Measurements from ENCODE around the gene STK10. TPM values are rescaled to one million over a fixed set of nuclear protein-coding genes. Genes with fewer than 3 reads are reported as not detected.

The STK10 gene
- total and polyA plus RNA-seq, 9 of the 15 experiments (the other 6 are each of a cell fraction or from before 2014, with no cell fraction given), result 0.30 to 6.7 (median 2.4) TPM

DNA sequence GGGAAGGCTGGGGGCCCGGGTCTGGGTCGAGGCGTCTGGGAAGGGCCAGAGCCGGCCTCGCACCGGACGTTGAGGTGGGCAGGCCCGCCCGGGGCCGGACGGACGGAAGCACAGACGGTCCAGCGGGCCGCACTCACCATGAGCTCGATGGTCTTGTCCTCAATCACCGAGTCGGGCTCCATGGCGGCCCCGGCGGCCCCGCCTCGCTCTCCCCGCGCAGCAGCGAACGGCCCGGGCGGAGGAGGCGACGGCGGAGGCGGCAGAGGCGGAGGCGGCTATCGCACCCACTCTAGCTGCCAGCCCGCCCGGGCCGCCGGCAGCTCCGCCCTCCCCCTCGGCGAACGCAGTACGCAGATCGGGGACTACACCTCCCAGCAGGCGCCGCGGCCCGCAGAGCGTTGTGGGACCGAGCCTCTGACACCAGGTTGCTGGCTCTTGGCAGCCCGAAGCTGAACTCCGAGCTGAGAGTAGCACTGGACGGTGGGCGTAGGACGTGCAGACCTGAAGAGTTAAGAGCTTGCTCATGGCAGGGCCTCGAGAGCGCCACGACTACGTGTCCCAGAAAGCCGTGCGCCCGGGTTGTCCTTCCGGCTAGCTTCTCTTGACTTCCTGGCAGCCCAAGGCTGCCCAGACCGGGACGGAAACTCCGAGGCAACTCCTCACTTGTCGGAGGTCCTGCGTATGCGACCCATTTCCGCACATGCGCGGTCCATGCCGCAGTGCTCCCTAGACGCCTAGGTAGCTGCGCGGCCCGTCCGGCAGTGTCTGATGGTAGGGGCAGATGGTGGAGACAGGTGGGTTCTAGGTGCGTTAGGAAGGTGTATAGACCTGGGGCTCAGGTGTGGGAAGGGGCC lies 181.5 kb downstream of the STK10 start, which contains the start of gene FBXW11 (continued):
- TF ChIP-seq KDM5B (IDR thresholded peaks at IDR 0.05; ENCODE audit: insufficient replicate concordance, low read depth, low read length) (peak; percentile 97), NCOA2 (IDR thresholded peaks at IDR 0.05; ENCODE audit: partially characterized antibody in 2 of 2) (no peak), SRF (CRISPR knock-in tag; IDR thresholded peaks at IDR 0.05) (0 out of 4 replicates have a peak, but pooled peaks of 1 of the 2 experiments have one; percentile 40), PHB (CRISPR knock-in tag; IDR thresholded peaks at IDR 0.05) (no peak), POLR2AphosphoS5 (IDR thresholded peaks at IDR 0.05; ENCODE audit: control insufficient read depth, insufficient read depth, low read depth, low read length) (peak; percentile 74)
- TF ChIP-seq, protein P1, sequence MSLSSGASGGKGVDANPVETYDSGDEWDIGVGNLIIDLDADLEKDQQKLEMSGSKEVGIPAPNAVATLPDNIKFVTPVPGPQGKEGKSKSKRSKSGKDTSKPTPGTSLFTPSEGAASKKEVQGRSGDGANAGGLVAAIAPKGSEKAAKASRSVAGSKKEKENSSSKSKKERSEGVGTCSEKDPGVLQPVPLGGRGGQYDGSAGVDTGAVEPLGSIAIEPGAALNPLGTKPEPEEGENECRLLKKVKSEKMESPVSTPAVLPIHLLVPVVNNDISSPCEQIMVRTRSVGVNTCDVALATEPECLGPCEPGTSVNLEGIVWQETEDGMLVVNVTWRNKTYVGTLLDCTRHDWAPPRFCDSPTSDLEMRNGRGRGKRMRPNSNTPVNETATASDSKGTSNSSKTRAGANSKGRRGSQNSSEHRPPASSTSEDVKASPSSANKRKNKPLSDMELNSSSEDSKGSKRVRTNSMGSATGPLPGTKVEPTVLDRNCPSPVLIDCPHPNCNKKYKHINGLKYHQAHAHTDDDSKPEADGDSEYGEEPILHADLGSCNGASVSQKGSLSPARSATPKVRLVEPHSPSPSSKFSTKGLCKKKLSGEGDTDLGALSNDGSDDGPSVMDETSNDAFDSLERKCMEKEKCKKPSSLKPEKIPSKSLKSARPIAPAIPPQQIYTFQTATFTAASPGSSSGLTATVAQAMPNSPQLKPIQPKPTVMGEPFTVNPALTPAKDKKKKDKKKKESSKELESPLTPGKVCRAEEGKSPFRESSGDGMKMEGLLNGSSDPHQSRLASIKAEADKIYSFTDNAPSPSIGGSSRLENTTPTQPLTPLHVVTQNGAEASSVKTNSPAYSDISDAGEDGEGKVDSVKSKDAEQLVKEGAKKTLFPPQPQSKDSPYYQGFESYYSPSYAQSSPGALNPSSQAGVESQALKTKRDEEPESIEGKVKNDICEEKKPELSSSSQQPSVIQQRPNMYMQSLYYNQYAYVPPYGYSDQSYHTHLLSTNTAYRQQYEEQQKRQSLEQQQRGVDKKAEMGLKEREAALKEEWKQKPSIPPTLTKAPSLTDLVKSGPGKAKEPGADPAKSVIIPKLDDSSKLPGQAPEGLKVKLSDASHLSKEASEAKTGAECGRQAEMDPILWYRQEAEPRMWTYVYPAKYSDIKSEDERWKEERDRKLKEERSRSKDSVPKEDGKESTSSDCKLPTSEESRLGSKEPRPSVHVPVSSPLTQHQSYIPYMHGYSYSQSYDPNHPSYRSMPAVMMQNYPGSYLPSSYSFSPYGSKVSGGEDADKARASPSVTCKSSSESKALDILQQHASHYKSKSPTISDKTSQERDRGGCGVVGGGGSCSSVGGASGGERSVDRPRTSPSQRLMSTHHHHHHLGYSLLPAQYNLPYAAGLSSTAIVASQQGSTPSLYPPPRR (CRISPR knock-in tag; IDR thresholded peaks at IDR 0.05; ENCODE audit: borderline replicate concordance), result no peak
- TF ChIP-seq, protein P2, sequence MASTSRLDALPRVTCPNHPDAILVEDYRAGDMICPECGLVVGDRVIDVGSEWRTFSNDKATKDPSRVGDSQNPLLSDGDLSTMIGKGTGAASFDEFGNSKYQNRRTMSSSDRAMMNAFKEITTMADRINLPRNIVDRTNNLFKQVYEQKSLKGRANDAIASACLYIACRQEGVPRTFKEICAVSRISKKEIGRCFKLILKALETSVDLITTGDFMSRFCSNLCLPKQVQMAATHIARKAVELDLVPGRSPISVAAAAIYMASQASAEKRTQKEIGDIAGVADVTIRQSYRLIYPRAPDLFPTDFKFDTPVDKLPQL (IDR thresholded peaks at IDR 0.05; ENCODE audit: extremely low read depth, insufficient read length), result no peak
- TF ChIP-seq, protein P3, sequence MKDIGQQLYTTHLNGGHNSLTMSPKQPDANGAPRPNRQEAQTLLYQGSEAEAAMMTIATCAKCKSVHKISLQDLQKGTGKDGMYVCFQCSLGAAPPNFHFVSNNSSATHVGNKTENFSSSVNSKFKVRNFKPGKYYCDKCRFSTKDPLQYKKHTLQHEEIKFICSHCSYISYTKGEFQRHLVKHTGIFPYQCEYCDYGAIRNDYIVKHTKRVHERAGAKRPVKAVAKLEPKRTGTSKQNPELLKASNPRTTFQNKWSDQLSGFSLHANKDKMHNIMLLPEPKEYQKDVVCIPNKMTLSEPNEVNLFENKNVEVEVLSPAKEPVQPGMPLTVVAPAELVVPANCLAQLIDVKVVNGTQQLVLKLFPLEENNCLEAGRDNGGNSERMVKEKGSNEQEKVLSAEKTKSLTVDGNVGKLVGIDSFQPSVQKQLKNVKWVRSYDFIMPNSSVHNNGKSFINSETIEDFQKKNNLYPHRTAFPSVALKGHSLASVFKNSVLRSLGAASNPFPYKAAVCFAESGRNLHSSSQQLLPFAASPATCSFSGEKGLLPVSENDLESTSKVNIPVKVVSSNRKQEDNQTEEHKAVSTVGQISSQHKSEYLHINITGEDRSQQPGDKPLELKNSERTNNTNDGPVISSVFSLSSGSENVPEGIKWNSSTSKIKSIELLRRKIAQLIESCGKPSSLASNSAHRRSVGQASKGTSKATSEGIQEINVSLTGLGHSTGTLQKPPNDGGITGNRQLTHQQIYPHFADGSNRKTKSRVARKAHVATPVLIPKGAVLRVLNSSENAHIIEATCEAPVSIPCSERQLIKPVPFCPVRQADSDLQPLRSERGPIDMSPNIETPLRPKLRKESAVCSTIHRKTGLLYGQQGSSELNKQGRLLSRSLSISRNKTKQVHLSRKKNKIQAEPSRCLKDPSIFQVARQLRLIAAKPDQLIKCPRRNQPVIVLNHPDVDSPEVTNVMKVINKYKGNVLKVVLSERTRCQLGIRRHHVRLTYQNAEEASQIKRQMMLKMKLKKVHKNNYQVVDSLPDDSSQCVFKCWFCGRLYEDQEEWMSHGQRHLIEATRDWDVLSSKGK (CRISPR knock-in tag; IDR thresholded peaks at IDR 0.05), result no peak
- TF ChIP-seq, protein P4, sequence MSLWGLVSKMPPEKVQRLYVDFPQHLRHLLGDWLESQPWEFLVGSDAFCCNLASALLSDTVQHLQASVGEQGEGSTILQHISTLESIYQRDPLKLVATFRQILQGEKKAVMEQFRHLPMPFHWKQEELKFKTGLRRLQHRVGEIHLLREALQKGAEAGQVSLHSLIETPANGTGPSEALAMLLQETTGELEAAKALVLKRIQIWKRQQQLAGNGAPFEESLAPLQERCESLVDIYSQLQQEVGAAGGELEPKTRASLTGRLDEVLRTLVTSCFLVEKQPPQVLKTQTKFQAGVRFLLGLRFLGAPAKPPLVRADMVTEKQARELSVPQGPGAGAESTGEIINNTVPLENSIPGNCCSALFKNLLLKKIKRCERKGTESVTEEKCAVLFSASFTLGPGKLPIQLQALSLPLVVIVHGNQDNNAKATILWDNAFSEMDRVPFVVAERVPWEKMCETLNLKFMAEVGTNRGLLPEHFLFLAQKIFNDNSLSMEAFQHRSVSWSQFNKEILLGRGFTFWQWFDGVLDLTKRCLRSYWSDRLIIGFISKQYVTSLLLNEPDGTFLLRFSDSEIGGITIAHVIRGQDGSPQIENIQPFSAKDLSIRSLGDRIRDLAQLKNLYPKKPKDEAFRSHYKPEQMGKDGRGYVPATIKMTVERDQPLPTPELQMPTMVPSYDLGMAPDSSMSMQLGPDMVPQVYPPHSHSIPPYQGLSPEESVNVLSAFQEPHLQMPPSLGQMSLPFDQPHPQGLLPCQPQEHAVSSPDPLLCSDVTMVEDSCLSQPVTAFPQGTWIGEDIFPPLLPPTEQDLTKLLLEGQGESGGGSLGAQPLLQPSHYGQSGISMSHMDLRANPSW (CRISPR knock-in tag; IDR thresholded peaks at IDR 0.05), result no peak
- TF ChIP-seq, protein P5, sequence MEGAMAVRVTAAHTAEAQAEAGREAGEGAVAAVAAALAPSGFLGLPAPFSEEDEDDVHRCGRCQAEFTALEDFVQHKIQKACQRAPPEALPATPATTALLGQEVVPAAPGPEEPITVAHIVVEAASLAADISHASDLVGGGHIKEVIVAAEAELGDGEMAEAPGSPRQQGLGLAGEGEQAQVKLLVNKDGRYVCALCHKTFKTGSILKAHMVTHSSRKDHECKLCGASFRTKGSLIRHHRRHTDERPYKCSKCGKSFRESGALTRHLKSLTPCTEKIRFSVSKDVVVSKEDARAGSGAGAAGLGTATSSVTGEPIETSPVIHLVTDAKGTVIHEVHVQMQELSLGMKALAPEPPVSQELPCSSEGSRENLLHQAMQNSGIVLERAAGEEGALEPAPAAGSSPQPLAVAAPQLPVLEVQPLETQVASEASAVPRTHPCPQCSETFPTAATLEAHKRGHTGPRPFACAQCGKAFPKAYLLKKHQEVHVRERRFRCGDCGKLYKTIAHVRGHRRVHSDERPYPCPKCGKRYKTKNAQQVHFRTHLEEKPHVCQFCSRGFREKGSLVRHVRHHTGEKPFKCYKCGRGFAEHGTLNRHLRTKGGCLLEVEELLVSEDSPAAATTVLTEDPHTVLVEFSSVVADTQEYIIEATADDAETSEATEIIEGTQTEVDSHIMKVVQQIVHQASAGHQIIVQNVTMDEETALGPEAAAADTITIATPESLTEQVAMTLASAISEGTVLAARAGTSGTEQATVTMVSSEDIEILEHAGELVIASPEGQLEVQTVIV (CRISPR knock-in tag; IDR thresholded peaks at IDR 0.05; ENCODE audit: borderline replicate concordance), result no peak
